T-helper 22 cell (primary cell): ENCODE measurements around the gene ZFHX3.

ENCODE experiments used
- DNase-seq: peaks from one replicate; pipeline ENCODE4 v3.0.0-alpha.2; 2020; ENCODE audit warnings: low read depth

The ZFHX3 gene

DNA sequence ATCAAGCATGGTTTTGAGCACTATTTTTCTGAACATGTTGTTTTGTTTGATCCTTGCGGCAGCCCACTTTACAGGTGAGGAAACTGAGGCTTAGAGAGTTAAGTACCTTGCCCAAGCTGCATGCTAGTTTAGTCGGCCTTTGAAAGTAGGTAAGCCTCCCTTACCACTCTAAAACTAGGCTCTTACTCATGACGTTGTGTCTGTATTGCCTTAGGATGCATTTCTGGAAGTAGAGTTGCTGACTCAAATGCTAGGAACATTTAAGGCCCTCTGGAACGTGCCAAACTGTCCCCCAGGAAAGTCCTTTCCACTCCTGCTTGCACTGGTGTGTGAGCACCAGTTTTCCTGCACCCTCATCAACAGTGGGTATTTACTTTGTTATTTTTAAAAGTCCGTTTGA, 76.6 kb downstream of the ZFHX3 start:
- DNase-seq: no peak

DNA sequence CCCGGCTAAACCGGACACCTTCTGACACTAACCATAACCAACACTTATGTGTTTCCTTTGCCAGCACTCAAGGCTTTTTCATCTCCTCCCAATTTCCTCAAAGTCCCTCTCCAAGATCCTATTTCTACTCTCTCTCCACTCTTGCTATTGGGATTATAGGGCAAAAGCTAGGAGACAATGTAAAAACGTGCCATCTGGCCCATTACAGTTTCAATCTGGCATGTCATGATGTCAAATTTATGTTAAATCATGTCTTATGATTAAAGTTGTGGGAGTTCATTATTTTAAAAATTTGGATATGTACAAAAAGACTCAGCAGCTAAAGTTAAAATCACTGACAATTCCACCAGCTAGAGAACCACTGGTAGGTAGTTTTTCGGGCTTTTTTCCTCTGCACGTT, 77.3 kb downstream of the ZFHX3 start:
- no peak for DNase-seq

DNA sequence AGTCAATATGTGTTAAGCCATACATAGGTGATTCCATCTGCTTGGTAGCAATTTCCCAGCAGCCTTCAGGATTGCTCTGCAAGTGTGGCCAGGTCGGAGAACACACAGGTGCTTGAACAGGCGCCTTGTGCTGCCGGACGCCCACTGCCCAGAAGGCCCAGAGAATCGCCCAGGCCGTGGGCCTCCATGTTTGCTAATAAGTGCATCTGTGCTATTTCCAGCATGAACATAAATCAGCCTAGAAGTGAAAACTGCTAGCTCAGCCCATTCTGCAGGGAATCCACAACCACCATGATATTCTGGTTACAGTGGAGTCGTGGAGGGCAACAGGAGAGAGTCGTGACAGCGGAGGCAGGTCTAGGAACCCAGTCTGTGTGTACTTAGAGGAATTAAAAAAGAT, 78.1 kb downstream of the ZFHX3 start:
- no peak for DNase-seq

DNA sequence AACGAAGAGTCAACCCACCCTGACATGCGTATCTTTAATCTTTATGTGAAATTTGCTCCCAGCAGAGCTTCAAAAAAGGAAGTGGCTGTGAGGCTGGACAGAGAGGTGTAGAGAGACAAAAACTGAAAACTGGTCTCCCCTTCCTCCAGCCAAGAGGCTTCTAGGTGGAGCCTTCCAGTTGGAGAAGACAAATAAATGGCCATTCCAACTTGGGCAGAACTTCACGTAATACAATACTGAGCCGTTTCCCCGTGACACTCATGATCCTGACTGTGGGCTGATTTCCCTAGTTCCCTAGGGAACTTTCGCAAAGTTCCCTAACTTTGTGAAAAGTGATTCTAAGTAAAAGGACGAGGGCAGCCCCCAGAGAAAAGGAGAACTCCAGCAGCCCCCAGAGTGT, 78.8 kb downstream of the ZFHX3 start:
- no peak for DNase-seq

DNA sequence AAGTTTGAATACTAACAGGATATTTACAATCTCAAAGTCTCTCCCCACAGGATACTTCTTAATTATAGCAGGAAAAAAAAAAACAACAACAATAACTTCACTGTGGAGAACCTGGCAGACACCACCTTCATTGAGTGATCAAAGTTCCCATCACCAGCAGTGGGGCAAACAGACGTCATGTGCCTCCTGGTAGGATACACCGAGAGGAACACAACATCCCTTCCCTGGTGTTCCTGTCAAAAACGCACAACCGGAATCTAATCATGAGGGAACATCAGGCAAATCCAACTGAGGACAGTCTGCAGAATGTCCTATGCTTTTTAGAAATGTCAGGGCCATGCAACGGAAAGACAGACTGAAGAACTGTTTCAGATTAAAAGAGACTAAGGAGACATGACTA, 80.0 kb downstream of the ZFHX3 start:
- DNase-seq: no peak

DNA sequence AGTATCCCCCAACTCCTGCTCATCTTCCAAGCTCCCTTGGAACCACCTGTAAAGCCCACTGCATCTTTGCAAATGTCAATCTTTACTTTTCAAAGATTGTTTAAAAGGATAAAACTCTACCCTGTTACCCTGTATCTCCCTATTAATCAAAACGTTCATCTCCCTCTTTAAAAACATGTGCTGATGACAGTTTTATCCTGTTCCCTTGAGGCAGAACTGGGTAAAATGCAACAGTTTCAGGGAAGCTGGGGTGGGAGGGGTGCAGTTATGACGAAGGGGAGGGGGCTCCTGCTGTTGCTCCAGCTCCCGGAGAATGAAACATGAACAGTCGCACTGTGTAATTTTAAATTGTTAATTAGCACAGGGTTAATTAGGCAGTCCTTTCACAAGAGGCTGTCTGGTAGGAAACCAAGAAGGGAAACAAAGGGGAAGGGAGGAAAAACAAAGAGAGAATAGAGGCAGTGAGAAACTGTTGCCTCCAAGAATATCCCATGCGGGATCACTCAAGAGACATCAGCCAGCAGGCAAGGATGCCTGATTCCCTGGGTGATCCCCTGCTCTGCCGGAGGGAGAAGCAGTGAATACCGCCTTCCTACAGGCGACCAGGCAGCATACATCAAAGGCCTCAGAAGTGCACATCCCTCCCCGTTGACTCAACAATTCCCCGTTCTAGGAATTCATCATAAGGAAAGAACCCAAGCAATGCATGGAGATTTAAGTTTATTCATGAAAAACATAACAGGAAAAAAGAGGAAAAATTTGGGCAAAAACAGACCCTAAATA, 84.2 kb downstream of the ZFHX3 start:
- no peak for DNase-seq

DNA sequence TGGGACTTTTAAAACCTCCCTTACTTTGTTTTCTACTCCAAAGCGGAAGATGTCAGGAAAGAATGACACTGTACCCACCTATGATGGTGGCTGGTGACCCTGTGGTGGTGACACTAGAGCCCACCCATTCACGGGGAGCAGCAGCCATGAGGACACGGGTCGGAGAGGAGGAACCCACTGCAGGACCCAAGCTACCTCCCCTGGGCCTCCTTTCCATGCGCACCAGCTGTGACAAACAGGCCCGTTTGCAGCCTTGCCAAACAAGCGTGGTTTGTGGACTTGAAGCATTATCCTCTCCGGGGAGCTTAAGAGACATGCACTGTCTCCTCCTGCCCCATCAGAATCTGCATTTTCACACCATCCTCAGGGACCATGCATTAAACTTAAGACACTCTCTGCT, 85.6 kb downstream of the ZFHX3 start:
- no peak for DNase-seq

DNA sequence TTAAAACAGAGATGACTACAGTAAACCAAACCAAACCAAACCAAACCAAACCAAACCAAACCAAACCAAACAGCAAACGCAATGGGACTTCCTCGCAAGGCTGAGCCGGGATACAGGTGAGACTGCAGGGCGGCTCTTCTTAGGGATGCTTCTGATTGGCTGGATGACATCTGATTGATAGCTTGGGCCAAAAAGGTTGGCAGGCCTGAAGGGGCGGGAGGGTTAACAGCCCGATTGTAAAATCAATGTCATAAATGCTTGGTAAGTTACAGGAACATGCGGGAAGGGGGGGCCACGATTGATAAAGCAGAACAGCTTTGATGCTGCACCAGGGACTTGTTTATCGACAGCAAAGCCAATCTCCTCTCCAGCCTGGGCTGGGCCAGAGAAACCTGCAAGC, 86.1 kb downstream of the ZFHX3 start:
- no peak for DNase-seq

DNA sequence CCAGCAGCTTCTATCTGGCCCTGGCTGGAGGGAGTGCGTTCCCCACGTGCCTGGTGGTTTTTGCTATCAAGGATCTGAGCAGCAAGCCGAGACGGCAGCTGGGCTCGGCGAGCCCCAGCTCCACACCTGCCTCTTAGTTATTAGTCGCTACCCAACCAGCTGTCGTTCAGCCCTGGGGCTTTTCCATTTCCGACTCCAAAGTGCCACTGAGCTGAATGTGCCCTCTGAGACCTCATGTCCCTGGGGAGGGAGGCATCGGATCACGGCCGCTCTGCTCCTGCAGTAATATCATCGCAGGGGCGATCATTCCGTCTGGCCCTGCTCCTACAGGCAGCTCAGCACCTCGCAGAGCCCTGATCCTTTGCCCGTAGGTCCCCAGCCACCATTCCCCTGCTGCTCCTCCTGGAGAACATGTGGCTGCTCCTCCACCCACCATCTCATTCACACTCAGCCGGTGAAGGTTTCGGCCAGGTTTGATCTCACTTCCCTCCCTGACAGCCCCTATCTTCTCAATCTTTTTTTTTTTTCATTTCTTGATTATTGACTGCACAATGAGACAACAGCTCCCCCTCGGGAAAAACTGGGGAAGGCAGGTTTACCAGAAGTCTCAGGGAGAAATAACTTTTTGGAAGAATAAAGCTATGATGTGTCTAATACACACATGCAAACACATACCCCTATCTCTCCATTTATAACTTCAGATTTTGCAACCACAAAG, 86.7 kb downstream of the ZFHX3 start:
- no peak for DNase-seq

DNA sequence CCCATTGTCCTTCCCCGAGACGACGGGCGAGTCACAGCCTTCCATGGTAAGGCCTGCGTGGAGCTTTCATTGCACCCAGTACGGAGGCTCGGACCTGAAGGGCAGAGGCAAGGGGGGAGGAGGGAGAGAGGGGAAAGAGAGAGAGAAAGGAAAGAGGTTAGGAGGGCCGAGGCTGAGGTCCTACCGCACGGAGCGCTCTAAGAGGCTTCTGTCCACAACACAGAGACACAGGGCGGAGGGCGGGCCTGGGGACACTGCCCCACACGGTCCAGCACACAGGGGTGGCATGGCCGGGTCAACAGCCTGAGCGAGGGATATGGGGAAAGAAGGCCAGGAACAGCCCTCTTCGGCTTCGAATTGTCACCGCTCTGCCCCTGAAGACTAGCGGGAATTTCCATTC, 87.8 kb downstream of the ZFHX3 start:
- DNase-seq: no peak

DNA sequence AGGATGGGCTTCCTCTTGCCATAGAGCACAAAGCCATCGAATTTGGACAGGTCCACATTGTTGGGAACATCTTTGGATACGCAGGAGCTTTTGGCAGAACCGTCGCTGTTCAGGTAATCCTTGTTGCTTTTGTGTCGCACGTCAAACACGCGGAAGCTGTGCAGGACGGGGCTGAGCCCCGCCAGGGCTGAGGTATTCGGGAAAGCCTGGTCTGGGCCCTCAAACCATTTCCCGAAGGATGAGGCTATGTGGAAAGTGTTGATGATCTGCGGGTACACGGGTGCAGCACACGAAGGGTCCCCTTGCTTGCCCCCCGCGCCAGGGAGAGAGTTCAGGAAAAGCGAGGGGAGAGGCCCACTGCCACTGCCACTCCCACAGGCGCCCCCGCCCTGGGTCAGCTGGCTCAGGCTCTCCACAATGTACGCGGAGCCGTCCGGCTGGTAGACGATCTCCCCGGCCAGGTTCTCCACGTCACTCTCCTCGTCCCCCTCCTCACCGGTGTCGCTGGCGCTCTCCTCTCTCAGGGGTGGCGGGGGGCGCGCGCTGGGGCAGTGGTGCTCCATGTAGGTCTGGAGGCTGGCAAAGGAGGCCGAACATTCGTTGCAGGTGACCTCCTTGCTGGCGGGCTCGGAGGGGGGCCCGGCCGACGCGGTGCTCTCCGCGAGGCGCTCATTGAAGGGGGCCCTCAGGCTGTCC, 88.5 kb downstream of the ZFHX3 start:
- DNase-seq: no peak

DNA sequence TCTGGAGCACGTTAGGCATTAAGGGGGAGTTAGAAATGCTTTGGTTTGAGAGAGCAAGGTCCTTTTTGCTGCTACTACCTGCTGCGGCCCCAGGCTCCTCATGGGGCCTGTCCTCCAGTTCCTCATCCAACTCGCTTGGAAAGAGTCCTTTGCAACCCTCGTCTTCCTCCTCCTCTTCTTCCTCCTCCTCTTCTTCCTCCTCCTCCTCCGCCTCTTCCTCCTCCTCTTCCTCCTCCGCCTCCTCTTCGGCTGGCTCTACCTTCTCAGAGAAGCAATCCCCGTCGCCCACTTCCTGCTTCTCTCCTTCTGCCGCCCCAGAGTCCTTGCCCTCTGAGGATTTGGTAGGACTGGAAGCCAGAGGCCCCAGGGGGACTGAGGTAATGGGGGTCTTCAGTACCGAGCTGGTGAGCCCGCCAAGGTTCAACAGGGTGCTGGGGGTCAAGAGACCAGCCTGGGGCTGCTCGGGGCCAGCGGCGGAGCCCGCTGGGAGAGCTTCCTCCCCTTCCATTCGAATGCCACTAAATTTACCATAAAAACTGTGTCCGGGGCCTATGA, 89.3 kb downstream of the ZFHX3 start:
- DNase-seq: no peak

DNA sequence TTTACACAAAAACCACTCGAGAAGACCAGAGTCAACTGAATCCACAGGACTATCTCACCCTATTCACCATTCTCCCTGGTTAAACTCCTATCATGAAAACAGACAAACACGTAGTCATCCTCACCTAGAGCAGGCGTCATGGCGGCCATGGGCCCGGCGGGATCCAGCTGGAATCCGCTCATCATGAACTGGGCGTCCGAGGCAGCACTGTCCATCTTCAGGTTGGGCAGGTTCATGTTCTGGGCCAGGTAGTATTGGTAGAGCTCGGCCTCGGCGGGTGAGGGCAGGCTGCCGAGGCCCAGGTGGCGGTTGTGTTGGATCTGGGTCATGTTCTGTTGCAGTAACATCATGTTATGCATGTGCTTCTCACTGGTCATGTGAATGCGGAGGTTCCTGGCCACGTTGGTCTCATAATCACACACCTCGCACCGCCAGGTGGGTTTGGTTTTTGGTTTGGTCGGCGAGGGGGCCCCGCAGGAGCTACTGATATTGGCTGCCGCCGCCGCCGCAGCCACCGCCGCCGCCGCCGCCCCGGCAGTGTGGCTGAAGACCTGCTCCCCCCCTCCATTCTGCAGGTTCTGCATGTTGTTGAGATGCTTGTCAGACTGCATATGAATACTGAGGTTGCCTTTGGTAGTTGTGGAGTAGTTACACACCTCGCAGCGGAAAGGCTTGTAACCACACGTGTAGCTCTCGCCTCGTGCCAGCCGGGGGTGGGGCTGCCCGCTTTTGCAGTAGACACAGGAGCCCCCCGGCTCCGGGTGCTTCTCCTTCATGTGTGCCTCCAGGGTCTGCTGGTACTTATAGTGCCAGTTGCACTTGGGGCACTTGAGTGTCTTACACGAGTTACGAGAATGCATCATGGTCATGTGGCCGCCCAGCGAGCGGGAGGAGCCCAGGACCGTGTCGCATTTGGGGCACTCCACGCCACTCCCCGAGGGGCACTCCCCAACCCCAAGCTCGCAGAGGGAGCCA, 90.3 kb downstream of the ZFHX3 start:
- DNase-seq: no peak

DNA sequence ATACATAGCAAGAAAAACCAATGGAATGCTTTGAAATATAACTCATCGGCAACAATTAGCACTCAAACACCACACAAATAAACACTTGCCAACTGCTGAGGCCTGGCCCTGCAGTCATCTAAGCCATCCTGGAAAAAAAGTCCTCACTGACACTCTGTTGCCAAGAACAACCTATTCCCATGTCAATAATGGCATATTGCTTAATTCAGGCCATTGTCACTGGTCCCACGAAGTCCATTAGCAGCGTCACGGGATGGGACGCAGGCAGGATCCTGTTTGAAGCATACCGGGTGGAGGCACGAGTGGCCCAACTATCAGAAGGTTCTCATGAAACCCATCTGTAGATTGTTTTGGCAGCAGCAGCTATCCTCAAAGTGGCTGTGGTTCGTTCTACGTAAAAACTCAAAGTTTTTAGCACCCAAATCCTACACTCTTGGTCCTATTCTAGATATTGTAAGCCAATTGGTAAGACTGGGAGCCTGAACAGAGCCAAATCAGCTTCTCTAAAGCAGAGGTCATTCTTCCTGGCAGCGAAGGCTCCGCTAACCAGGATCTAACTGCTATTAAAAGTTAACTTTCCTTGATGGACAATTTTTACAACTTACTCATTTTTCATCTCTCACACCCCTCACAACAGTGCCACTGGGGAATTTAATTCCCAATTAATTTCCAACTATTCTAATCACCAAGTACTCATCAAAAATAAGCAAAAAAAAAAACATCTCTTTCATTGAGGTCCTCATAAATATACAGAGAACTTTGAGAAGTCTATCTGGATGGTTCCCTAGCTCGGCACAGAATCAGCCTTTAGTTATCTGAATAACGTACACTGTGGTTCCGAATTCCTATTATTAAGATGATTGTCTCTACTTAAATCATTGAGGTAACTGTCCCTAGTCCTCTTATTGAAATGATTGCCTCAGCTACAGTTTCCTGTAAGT, 91.5 kb downstream of the ZFHX3 start:
- DNase-seq: no peak

DNA sequence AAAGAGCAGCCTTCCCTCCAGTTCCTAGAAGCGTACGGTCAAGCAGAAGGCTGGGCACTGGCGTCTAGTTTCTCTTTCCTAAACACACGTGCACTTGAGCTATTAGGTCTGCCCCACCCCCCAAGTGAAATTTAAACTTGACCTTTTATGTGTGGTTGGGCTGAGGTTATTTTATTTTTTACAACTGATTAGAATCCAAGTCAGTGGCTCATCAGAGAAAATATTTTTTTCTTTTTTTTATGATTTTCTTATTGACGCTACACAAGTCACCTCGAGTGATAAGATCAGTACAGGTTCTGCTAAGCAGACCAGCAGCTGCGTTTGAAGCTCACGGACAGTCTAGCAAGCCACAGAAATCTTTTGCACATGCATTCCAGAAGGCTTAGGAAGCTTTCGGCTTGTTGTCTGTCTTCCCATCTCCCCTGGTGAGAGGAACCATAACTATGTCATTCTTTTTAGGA, 95.1 kb downstream of the ZFHX3 start:
- no peak for DNase-seq

DNA sequence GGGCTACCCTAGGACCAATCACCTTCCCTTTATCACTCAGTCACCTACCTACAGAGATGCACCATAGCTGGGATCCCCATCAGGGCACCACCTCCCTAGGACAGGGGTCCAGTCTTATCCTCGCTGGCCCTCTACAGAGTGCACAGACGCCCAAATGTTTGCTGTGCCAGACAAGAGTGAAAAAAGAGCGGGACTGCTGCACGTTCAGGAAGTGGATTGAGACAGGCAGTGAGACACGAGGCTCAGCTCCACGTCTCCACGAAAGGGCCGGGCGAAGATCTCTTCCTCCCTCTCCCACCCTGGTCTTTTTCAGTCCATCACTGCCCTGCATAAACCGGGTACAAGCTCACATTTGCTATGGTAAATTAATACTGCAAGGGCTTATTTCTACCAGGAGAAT, 95.5 kb downstream of the ZFHX3 start:
- DNase-seq: no peak

DNA sequence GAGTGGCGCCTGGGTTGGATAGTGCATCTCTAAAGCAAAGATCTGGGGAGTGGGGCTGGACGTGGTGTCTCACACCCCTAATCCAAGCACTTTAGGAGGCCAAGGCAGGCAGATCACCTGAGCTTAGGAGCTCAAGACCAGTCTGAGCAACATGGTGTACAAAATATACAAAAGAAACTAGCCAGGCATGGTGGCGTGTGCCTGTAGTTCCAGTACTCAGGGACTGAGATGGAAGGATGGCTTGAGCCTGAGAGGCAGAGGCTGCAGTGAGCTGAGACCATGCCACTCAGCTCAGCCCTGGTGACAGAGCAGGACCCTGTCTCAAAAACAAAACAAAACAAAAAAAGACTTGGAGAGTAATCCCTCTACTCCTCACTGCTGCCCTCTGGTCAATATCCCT, 96.0 kb downstream of the ZFHX3 start:
- no peak for DNase-seq

DNA sequence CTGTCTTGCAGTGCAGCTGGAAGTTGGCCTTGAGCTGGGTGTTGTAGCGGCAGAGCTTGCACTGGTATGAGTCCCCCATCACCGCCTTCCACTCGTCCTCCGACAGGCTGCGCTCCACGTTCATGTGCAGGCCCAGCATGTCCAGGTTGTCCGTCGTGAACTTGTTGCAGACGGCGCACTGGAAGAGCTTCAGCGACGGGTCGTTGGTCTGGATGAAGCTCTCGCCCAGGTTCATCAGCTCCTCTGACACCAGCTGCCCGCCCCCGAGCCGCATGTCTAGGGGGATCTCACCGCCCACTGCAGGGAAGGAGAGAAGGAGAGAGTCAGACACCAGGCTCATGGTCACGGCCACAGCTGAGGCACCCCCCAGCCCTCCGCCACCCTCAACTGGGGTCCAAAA, 97.3 kb downstream of the ZFHX3 start:
- DNase-seq: no peak

DNA sequence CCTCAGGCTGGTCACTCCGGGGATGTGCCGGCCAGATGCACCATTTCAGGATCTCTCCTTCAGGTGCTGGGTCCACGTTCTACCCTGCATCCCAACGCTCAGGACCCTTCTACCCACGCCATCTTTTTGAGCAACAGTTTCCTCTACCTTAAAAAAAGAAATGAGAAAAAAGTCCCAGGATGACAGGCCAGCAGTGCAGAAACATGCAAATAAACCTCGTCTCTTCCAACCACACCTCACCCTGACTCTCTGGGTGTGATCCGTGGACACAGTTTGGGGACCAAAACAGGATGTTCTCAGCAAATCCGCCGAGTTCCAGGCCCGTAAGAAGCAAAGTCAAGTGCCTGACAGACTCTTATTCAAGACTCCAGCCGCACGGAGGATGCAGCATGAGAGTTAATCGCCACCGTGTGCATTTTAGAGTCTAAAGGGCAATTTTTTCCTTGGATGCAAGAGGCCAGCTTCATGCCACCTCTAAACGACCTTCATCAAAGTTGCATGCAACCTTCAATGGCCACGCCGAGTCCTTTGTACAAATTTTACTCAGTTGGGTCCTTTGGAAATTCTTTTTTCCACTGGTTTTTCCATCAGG, 99.6 kb downstream of the ZFHX3 start:
- no peak for DNase-seq
